Colonic mucosa (tissue), 4 donors: ENCODE data around the gene SLC38A7. TPM values are rescaled to one million over a fixed set of nuclear protein-coding genes. Genes with fewer than 3 reads are reported as not detected.
A peak's percentile ranks its signal among the peaks of the same experiment; 100 is the strongest.

Experiments used
- DNase-seq: peaks from one replicate; pipeline ENCODE4 v3.0.0-alpha.2; 2020
- H3K27ac ChIP-seq: fragments of 200-600 bp; one replicate; pipeline ENCODE4 v1.8.0; 2021
- H3K27me3 ChIP-seq: fragments of 200-600 bp; one replicate; pipeline ENCODE4 v1.8.0; 2021
- H3K36me3 ChIP-seq: fragments of 200-600 bp; one replicate; pipeline ENCODE4 v1.8.0; 2021
- H3K4me1 ChIP-seq: fragments of 200-600 bp; one replicate; pipeline ENCODE4 v1.8.0; 2021; ENCODE audit warnings: mild to moderate bottlenecking
- H3K4me3 ChIP-seq: fragments of 200-600 bp; one replicate; pipeline ENCODE4 v1.8.0; 2021
- H3K9ac ChIP-seq, 2 donors: one replicate each; pipeline ENCODE4 v1.7.0; 2013; ENCODE audit warnings: control low read depth in 2 of 2, low read depth in 2 of 2, low read length in 2 of 2
- H3K9me3 ChIP-seq: fragments of 200-600 bp; one replicate; pipeline ENCODE4 v1.8.0; 2021
- CTCF ChIP-seq: fragments of 200-600 bp; IDR thresholded peaks from one replicate; pipeline ENCODE4 v1.8.0; 2022; ENCODE audit warnings: antibody characterized with exemption, mild to moderate bottlenecking
- intact Hi-C: fragments of 100-400 bp; cut with DNase I; formaldehyde crosslinking; loops from one replicate; pipeline ENCODE4 v1.14.1; 2022
- total RNA-seq, 2 donors: library from RNA; stranded (reverse); fragmentation: NEBNext Ultra II Directional in 1 of 2; extraction: Animal tissue kit (Norgen Biotek cat#: 25700) in 1 of 2; gene quantifications; one replicate each; pipeline ENCODE4 v1.2.1, GENCODE V29; 2021
- donor health status: healthy.
- donor health status: DM: no; HTN: no; CAD: no.
- donor health status: DM: no; HTN: no; CAD: no.

Gene SLC38A7
- total RNA-seq, 2 donors from 2014 or later = 10.8 to 15.5 TPM

DNA sequence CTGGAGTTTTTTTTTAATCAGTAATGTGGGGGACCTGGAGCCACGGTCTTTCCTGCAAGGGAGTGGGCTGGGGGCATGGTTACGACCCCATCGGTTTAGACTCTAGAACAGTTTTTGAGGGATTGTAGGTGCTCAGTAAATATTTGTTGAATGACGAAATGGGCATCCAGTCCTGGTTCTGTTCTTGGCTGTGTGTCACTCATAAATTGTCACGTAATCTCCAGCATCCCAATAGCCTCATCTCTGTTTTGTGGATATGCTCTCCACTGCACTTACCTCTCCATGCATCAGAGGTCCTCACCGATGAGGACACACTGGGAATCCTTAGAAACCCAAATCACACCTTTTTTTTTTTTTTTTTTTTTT, 497 bp upstream of the SLC38A7 start:
- intact Hi-C loops = no loop called here
- Histone ChIP-seq H3K27me3 (no peaks in the 10 kb centered on the region), H3K9me3 (no peaks in the 10 kb centered on the region), H3K36me3 (no peaks in the 10 kb centered on the region), H3K4me3 (peak overlapping the region; percentile 97), H3K27ac (no peak overlapping the region), H3K4me1 (peaks cover 6% of the 10 kb centered on the region), H3K9ac (peak overlapping the region in 1 of 2 donors; percentile 54)
- TF ChIP-seq CTCF = no peak
- DNase-seq = no peak

DNA sequence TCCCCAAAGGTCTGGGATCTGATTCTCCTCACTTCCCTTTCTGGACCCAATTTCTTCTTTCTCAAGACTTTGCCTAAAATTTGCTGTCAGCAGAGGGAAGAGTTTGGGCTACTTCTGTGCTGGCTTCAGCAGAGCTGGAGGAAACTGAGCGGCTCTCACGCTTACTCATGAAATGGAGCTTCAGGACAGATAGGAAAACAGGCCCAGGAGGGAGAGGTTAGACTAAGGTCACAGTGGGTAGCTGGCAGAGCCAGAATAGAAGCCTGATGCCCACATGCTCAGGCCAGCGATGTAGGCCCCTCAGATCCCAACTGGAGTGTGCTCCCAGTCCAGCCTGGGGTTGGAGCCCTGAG, 593 bp downstream of the SLC38A7 start:
- intact Hi-C loops = loop anchor here (5.0 kb wide), 1 partner anchor 73 kb away; no protein-coding TSS in a partner anchor
- Histone ChIP-seq H3K4me3 (peak overlapping the region; percentile 97), H3K9me3 (no peaks in the 10 kb centered on the region), H3K4me1 (peaks cover 6% of the 10 kb centered on the region), H3K9ac (peak overlapping the region; percentile 85 to 90), H3K27me3 (no peaks in the 10 kb centered on the region), H3K36me3 (no peaks in the 10 kb centered on the region), H3K27ac (peak overlapping the region; percentile 41)
- TF ChIP-seq CTCF = no peak
- no peak for DNase-seq

DNA sequence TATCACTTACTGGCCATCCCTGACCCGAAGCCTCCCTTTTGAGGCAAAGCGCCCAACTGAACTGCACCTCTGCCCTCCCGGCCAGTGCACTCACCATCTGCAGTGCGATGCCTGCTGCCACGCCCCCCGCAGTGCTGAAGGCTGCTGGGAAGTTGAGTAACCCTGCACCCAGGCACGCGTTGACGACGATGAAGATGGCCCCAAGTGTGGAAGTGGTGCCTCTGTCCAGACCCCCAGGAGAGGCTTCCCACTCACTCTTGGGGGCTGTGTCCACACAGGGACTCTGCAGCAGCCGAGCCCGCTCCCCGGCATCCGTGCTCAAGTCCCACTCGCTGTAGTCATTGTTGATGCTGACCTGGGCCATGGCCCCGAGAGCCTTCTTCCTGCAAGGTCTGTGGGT, 4.8 kb downstream of the SLC38A7 start:
- Histone ChIP-seq H3K27me3 (no peaks in the 10 kb centered on the region), H3K27ac (no peak overlapping the region), H3K4me1 (peaks cover 6% of the 10 kb centered on the region), H3K4me3 (no peak overlapping the region), H3K9ac (no peak overlapping the region), H3K9me3 (no peaks in the 10 kb centered on the region), H3K36me3 (no peaks in the 10 kb centered on the region)
- no peak for DNase-seq
- no peak for TF ChIP-seq CTCF
- intact Hi-C loops = loop anchor here (5.0 kb wide), 1 partner anchor 78 kb away; no protein-coding TSS in a partner anchor

DNA sequence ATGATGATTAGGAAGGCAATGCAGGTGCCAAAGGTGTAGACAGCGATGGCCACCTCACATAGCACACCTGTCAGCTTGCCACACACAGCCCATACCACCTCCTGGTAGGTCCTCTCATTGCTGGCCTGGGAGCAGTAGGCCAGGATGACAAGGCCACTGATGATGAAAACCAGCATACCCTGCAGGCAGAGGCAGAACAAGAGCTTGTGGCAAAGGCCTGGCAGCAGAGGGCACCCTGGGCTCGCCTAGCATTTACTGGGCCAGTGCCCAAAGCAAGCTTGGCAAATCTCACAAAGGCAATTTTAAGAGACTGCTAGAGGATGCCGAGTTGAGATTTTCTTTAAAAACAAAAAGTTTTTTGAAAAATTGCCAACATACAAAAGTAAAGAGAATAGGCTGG, 5.9 kb downstream of the SLC38A7 start:
- H3K36me3 ChIP-seq = no peaks in the 10 kb centered on the region
- intact Hi-C loops = no loop called here
- no peak for DNase-seq

DNA sequence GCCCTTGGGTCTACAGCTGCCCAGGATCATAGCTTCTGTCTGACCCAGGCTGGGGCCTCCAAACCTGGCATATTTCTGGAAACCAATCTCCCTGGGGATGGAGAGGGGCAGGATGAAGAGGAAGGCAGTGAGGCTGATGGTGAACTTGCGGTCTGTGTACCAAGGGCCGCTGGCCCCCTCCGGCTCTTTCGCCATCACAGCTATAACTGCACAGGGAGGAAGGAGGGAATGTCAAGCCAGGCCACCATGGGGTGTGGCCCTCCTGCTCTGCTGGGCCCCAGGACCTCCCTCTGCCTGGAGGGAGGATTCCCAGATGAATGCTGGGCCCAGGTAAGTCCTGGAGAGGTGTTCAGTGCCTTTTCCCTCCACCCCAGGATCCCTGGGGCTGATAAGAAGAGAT, 6.3 kb downstream of the SLC38A7 start:
- H3K4me3 ChIP-seq = no peak overlapping the region
- H3K36me3 ChIP-seq = no peaks in the 10 kb centered on the region
- no peaks in the 10 kb centered on the region for H3K4me1 ChIP-seq
- no peaks in the 10 kb centered on the region for H3K9me3 ChIP-seq
- no peak overlapping the region for H3K9ac ChIP-seq
- intact Hi-C loops = no loop called here
- DNase-seq = no peak
- H3K27me3 ChIP-seq = no peaks in the 10 kb centered on the region
- TF ChIP-seq CTCF = no peak
- H3K27ac ChIP-seq = no peak overlapping the region

More for the DNA sequence above, 5.9 kb downstream of the SLC38A7 start:
- TF ChIP-seq CTCF = no peak
- Histone ChIP-seq H3K27ac (no peak overlapping the region), H3K9ac (no peak overlapping the region), H3K27me3 (no peaks in the 10 kb centered on the region), H3K4me3 (no peak overlapping the region), H3K9me3 (no peaks in the 10 kb centered on the region), H3K4me1 (peaks cover under 1% of the 10 kb centered on the region)
